GM18909 (cell line): Measurements from ENCODE around the gene FBLN7.

Source experiments
- ATAC-seq: cut with Tn5 transposase; IDR thresholded peaks from one replicate; pipeline ENCODE4 v1.9.1; 2021; ENCODE audit warnings: mild to moderate bottlenecking; ENCODE audit not compliant: unreplicated experiment, poor library complexity

Gene FBLN7

DNA sequence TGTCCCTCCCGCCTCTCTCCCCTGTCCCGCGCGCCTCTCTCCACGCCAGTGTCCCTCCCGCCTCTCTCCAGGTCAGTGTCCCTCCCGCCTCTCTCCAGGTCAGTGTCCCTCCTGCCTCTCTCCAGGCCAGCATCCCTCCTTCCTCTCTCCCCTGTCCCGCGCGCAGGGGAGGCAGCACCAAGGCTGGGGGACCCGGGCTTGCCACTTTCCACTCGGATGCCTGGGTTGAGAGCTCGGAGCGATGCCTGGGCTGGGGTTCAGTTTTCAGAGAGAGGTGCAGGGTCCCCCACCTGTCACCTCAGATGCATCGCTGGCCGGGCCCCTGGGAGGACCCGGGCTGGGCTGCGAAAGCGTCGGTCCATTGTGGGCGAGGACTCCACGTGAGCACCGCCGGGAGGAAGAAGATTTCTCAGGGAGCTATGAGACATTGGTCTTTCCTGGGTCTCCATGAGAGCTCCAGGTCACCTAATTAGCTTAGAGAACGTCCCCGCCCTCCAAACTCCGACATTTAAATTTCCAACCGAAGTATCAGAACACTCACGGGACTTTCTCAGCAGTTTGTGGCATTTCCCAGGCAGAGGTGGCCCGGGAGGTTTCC is 2.1 kb downstream of the FBLN7 start:
- no peak for ATAC-seq

DNA sequence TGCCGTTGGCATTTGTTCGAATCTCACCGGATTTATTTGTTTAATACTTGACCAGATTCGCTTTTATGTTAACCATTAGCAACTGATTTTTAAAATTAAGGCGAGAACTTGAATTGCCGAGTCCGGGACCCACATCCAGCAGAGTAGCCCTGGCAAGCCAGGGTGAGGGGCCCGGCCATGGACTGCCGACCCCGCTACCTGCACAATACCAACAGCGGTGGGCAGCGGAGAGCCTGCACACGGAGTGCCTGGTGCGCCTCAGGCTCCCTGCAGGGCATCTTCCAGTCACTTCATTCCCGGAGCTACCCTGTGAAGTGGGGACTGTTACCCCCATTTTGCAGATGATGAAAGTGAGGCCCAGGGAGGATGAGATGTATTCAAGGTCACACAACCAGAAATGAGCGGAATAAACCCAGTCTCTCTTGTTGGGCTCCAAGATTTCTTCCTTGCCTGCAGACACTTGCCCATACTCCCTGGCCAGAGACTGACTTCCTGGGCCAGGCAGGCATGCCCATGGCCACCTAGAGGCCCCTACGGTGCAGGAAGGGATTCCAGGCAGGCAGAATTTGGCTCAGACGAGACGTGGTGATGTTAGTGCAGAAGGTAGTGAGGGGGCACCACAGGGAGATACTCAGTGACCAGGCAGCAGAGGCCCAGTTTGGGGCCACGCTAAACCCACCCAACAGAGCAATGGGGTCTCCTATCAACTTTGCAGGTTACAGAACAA is 2.9 kb downstream of the FBLN7 start:
- no peak for ATAC-seq

DNA sequence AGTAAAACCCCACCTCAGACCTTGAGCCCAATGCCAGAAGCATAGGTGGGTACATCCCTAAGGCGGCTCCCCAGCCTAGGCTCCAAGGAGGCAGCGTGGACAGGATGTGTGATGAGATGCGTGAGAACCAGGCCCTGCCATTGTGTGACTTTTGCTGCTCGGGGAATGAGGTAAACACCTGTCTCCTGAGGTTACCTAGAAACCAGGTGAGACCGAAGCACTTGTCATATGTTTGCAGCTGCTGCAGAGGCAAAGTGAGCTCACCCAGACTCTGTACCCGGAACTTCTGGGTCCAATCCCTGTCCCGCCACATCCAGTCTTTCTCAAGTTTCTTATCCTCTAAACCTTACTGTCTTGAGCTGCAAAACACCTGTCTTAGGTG is 3.4 kb downstream of the FBLN7 start:
- no peak for ATAC-seq

DNA sequence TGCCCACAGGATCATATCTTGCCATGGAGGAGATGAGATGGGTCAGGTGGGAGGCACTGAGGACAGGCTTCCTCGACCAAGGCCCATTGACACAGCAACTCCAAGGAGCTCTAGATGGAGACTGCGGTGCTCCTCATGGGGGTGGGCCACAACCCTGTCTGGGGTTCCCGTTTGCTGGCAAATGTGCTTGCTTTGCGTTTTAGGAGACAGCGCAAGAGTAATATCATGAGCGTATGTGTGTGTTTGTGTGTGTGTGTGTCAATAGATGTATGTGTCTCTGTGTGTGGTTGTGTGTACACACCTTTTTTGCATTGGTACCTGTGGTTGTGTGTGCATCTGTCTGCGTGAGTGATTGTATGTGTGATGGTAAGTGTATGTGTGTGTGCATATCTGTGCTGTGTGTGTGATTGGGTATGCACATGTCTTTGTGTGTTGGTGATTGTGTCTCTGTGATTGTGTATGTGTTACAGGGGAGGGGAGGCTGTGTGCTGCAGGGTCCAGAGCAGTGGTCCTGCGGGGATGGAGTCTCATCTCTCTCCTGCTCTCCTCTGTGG is 4.4 kb downstream of the FBLN7 start:
- ATAC-seq = no peak

DNA sequence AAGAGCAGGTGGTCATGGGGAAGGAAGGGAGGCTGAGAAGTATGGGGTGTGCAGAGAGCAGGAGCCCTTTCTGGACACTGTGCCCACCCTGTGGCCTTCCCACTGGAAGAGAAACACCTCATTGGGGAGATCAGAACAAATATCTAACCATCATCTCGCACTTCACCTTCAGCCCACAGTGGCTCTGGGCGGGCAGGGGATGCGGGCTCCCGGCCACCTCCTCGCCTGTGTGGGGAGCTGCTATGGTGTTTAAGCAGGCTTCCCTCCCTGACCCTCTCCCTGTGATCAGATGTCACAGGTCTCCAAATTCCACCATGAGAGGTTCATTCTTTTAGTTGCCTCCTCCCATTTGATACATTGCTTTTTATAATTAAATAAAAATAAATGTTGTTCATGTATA is 5.0 kb downstream of the FBLN7 start:
- no peak for ATAC-seq

DNA sequence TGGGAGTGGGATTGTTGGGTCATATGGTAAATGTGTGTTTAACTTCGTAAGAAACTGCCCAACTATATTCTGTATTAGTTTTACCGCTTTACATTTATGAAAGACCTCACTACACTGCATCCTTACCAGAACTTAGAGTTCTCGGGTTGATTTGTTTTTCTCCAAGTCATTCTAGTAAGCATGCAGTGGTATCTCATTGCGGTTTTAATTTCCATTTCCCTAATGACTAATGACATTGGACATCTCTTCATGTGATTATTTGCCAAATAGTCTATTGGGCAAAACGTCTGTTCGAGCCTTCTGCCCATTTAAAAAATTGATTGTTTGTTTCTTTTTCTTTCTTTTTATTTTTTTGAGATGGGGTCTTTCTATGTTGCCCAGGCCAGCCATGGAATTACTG is 6.8 kb downstream of the FBLN7 start:
- ATAC-seq = no peak

DNA sequence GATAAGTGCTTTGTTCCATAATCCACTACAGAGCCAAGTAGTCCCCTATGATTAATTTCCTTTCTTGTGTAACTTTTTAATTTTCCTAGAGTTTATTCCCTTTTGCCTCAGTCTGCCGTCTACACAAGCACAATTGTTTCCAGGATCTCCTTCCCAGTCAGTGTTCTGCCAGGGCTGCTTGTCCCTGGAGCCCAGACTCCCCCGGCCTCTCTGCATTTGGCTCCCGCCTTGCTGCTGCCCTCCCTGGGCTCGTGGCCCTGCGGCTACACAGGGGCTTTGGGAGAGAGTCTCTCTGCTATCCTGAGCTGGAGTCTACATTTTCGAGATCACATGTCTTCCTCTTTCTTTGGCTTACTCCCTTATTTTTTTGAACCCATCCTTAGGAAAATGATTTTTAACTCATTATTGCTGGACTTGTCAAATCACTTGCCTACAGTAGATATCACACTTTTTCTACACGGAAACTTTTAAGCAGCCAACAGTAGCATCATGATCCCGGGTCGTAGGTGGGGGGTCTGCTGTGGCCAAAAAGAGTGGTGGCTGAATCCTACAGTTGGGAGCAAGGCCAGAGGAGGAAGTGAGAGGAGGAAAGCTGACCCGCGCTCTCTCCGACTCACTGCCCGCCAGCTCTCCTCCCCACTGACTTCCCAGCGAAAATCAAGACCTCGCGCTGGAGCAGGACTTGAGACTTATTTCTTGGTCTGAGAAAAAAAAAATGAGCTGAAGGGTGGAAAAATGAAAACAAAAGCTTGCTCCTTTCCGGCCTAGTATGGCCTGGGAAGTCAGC is 9.4 kb downstream of the FBLN7 start:
- ATAC-seq = no peak

DNA sequence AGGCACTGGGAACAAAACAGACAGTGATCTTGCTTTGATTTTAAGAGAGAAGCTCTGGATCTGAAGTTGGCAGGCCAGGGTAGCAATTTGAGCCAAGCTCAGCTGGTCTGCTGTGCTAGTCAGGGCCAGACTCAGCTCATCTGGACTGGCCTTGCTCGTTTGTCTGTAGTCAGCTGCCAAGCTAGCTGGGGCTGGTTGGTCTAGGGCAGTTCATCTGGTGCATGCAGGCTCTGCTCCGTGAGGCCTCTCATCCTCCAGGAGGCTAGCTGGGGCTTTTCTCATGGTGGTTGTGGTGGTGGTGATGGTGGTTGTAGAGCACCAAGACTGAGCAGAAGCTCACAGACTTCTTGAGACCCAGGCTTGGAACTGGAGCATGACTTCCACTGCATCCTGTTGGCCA is 10.3 kb downstream of the FBLN7 start:
- ATAC-seq = no peak

DNA sequence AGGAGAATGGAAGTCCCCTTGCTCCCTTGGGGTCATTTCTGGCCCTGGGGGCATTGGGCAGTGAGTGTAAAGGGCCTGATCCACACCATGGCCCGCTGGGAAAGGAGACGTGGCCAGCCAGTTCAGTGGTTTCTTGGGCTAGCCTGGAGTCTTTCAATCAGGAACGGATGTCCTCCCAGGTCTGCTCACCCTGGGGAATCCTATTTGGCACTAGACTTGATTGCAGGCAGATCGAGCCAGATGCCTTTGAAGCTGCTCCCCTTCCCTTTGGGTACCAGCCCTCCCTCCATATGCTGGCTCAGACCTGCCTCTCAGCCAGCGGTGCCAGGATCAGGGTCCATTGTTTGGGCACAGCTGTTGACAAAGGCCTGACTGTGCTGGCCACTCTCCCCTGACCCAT is 11.0 kb downstream of the FBLN7 start:
- ATAC-seq = no peak

DNA sequence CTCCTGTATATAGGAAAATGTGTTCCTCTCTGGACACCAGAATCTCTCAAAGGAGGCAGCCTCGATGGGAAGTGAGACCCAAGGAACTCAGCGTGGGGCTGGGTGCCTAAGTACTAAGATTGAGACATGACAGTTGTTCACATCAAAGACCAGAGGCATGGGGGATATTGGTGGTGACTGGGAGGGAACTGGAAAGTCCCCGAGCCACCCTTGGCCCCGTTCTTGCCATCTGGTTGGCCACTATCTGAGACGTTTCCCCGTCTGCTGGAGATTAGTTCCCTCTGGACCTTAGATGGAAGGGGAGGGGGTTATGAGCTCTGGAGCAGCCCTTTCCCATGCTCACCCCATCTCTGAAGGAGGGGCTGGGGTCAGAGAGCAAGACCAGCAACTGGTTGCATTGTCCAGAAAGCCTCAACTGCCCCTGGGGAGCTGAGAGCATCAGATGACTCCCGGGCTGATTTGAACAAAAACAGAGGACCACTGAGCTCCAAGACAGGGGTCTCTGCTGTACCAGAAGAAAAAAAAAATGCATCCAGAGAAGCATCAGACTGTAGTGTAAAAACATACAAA is 11.8 kb downstream of the FBLN7 start:
- ATAC-seq = no peak

DNA sequence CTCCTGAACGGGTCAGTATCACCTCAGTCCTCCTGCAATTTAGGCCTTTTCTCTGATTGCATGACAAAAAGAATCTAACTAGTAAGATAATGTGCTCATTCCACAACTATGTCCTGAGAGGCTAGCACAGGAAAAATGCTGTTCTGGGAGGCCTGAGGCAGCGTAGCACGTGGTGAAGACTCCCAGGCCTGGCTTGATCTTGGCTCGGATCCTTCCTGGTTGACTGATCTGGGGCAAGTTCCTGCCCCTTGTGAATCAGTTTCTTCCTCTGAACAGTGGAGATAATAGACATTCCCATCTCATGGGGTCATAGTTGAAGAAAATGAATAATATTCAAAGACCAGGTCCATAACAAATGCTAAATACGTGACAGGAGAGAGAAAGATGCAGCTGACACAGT is 12.3 kb downstream of the FBLN7 start:
- ATAC-seq = no peak

DNA sequence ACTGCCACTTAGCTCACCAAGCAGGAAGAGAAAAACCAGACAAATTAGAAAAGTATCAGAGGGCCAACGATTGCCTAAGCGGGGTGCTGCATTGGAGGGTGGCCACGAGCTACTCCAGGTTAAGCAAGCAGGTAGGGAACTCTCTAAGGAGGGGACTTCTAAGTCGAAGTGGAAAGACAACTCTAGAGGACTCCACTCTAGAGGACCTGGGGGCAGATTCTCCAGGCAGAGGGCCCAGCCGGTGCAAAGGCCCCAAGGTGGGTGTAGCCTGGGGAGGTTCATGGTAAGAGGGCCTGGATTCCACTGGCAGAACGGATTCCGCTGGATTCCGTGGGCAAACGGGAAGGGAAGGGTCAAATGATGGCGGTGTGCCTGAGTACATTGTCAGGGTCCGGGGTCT is 12.7 kb downstream of the FBLN7 start:
- no peak for ATAC-seq

DNA sequence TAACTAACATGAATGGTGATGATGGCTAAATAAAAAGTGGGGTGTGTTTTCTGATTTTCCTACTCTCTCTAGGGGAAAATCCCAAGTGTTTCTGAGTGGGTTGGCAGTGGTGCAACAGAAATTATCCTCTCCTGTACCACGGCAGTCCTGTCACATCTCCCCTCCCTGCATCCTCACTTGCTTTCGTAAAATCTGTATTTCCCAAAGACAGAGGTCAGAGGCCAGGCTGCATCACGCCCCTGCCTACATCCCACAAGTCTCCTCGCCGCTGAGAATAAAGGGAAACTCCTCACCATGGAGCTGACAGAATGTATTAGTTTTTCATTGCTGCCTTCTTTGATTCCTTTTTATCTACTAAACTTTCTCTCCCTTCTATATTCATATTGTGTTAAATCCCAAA is 13.1 kb downstream of the FBLN7 start:
- ATAC-seq = no peak

DNA sequence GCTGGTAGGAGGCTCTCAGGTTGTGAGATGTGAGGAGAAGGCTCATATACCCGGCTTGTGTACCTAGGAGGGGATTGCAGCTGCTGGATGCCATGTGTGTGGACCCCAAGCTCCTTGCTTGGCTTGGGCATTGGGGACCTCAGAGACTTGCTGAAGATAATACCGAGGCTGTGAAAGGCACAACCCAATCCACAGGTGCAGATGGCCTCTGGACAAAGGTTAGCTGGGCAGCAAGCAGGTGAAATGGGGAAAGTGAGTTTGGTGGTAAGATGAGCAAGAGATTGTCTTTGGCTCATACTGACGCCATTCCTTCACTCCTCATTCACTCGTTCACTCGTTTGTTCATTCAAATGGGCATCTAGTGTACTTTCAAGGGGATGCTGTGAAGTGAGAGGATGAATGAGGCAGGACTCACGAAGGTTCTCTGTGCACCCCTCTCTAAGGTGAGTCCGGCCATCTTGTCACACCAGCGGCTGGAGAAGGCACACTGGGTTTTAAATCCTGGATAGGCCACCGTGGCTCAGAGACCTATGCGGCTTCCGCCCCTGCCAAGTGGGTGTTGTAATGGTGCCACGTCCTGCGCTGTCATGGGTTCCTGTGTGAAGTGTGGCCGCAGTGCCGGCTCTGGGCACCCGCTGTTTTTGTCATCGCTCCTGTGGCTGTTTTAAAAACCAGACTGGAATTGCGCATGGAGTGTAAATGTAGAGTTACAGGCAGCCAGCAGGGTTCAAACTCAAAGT is 13.7 kb downstream of the FBLN7 start:
- ATAC-seq = no peak

DNA sequence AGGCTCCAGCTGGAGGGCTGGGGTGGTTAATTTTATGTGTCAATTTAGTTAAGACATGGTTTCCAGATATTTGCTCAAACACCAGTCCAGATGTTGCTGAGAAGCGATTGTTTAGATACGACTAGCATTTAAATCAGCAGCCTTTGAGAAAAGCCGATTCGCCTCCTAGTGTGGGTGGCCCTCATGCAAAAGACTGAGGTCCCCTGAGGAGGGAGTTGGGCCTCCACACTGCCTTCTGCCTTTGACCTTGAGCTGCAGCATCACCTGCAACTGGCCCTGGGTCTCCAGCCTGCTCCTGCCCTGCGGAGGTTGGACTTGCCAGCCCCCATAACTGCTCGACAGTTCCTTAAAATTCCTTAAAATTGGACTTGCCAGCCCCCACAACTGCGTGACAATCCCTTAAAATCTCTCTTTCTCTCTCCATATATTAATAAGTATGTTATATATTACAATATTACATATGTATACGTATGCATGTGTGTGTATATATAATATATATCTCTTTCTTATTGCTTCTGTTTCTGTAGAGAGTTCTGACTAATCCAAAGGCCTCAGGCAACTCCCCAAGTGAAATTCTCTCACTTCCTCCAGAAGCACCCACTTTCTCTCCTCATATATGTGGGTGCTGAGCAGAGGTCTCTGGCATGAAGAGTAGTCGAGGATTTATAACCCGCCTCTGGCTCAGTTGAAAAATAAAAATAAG is 14.4 kb downstream of the FBLN7 start:
- no peak for ATAC-seq

DNA sequence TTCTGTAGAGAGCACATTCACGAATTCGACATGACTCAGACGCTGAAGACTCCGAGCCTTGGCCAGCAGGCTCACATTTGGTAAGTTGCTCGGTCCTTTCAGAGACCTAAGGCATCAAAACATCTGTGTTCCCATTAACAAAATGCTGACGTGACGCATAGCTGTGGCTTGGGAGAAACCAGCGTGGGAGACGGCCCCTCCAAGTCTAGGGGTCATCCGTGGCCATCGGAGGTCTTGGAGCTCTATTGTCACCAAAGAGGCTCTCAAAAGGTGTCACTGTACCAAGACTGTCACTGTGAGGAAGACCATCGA is 14.9 kb downstream of the FBLN7 start:
- ATAC-seq = no peak

DNA sequence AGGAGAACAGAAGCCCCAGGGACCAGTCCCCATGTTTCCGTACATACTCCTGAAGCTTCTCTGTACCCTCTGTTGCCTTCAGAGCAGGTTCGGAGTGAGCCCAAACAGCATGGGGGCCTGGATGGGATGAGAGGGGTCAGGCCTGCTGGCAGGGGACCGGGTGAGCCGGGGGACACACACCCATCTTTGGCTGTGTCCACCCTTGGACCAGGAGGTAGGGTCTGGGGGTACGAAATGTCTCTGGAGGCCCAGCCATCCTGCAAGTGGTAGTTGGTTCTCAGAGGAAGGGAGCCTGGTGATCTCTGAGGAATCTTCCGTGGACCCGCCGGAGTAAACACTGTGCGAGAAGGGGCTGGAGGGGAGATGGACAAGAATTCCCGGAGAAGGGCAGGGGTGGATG is 15.3 kb downstream of the FBLN7 start:
- ATAC-seq = no peak

DNA sequence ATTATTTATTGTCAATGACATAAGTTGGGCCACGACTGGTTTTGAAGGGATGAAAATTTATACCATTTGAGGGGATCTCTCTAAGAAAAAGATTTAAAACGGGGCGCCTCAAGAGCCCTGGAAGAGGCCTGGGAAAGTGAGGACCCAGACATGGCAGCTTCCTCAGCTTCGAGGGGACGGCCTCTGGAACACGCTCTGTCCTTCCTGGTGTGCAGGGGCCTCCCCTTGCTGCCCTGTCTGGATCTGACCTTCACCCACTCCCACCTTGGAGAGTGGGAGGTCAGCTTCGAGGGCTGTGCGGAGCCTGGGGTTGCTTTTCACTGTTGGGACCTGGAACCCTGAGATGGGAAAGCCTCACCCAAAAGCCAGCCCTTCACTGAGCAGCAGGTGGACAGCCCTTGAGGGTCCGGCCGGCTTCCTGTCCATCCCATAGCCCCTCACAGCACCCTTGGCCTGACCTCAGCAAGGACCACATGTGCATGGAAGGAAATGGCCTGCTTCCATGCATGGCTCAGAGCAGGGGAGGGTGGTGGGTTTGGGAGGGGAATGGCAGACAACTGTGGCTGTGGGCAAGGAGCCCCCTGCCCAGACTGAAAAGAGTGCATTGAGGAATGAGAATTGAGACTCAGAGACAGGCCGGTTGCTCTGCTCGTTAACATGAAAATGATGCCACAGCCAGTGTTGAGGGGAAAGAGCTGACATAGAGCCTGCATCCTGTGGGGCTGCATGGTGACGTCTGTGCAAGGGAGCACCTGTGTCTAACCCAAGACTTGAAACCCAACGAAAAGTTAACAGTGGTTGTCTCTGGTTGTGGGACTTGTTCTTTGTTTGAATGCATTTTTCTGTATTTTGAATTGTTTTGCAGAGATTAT is 16.3 kb downstream of the FBLN7 start:
- no peak for ATAC-seq
